Activated CD8-positive, alpha-beta memory T cell treated with anti-CD3 and anti-CD28 coated beads for 24 hours (primary cell): ENCODE results near the gene ZHX3.

Experiments used
- DNase-seq: peaks from one replicate; pipeline ENCODE4 v3.0.0-alpha.2; 2020

Gene ZHX3, protein sequence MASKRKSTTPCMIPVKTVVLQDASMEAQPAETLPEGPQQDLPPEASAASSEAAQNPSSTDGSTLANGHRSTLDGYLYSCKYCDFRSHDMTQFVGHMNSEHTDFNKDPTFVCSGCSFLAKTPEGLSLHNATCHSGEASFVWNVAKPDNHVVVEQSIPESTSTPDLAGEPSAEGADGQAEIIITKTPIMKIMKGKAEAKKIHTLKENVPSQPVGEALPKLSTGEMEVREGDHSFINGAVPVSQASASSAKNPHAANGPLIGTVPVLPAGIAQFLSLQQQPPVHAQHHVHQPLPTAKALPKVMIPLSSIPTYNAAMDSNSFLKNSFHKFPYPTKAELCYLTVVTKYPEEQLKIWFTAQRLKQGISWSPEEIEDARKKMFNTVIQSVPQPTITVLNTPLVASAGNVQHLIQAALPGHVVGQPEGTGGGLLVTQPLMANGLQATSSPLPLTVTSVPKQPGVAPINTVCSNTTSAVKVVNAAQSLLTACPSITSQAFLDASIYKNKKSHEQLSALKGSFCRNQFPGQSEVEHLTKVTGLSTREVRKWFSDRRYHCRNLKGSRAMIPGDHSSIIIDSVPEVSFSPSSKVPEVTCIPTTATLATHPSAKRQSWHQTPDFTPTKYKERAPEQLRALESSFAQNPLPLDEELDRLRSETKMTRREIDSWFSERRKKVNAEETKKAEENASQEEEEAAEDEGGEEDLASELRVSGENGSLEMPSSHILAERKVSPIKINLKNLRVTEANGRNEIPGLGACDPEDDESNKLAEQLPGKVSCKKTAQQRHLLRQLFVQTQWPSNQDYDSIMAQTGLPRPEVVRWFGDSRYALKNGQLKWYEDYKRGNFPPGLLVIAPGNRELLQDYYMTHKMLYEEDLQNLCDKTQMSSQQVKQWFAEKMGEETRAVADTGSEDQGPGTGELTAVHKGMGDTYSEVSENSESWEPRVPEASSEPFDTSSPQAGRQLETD

DNA sequence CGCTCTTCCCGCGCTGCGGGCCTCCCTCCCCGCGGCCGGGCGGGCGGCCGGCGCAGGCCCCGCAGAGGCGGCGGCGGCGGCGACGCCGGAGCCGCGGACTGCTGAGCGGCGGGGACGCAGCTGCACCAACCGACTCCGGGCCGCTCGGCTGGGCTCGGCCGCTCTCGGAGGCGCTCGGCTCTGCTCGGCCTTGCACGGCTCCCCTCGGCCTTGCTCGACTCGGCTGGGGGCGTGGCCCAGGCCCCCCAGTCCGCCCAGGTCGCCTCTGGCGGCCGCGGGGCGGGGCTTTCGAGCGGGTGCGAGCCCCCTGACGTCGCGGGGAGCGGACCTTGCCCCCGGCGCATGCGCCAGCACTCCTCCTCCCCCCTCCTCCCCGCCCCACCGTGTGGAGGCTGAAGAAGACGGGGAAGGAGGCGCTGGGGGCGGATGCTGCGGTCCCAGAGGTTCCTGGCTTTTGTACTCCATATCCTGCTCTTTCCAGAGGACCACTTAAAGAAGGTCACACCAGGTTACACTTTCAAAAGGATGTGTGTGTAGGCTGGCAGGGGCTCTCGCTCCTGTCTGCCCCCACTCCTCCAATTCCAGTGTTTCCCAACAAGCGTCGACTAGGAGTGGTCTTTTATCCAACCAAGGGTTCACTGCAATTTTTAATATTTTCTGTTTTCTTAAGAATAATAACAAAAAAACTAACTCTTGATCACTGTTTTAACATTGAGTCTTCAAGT lies at the start of gene ZHX3:
Gene ZHX3 (minus strand): TSS at position 186 of the 725 bp plus-strand sequence. CDS start 112,815 bp downstream, outside the sequence.
- peak; percentile 98 for DNase-seq

DNA sequence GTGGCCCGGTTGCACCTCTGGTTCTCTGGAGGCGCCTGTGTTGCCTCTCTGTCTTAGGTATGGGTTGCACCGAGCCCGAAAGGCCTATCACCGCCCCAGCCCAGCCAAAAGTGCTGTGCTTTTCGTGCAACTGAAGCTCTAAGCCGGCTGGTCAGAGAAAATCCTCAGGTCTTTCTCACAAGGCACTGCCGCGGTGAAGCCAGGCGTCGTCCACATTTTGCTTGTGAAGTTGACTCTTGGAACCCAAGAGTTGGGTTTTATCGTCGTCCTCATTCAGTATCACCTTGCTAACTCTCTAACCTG lies 49.8 kb upstream of the ZHX3 start:
- no peak for DNase-seq

DNA sequence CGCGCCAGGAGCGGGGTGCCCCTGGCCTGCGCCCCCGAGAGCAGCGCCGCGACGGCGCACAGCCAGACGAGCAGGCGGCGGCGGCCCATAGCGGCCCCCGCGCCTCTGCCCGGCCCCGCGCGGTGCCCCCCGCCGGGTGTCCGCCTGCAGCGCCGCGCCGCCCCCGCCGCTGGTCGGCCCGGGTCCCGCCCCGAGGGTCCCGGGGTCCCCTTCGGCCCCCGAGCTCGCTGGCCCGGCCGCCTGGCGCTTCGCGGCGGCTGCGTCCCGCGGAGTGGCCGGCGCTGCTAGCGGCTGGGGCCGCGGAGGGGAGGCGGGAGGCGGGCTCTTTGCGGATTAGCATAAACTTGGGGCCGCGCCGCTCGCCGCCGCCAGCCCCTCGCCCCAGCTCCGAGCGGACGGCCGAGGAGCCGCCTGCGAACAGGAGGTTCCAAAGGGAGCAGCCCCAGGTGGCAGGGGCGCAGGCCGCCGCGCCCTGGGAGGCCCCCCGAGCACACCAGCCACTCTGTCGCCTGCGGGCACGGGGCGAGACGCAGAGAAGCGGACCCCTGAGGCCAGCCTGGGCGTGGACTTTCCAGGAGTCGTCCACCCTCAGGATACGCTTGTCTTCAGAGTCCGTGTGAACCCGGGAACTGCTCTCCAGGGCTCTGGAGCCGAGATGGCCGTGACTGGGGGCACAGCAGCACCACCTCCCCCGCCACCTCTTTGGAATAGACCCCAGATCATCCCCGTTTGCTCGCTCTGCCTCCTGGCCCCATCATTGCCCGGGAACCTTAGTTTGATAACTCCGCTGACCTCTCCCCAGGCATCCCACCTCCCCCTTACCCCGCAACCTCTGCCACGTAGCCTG lies 49.2 kb upstream of the ZHX3 start, which contains the start of gene EMILIN3:
Gene EMILIN3 (minus strand): TSS at position 273 of the 847 bp plus-strand sequence. CDS start 184 bp downstream, at position 89.
- no peak for DNase-seq

DNA sequence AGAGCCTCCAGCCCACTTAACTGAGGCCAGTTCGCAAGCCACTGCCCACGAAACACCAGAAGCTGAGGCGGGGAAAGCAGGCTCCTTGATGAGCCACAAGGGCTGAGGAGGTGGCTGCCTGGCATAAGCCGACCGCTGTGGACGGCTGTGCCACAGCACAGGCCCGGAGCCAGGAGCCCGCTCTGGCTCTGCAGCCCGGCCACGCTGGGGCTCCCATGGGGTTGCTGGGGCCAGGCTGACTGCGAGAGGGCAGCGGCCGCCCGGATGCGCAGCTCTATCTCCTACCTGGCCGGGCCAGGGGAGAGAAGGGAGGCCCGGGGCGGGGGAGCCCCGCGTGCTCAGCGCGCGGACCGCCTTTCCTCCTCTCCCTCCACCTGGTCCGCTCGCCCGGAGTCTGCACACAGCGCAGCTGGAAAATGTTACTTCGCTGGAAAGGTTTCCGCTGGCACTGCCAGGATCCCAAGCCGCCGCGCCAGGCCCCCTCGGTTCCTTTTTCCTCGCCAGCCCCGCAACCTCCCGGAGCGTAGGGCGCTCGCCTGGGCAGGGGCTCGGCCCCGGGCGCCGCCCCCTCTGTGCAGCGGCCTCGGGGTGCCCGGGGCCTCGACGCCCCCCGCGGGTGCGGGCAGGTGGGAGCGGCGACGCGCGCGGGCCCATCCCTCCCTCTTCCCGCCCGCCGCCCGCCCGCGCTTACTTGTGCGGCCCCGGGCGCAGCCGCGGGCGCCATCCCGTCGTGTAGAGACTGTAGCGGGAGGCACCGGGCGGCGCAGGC lies 48.4 kb upstream of the ZHX3 start:
- no peak for DNase-seq

DNA sequence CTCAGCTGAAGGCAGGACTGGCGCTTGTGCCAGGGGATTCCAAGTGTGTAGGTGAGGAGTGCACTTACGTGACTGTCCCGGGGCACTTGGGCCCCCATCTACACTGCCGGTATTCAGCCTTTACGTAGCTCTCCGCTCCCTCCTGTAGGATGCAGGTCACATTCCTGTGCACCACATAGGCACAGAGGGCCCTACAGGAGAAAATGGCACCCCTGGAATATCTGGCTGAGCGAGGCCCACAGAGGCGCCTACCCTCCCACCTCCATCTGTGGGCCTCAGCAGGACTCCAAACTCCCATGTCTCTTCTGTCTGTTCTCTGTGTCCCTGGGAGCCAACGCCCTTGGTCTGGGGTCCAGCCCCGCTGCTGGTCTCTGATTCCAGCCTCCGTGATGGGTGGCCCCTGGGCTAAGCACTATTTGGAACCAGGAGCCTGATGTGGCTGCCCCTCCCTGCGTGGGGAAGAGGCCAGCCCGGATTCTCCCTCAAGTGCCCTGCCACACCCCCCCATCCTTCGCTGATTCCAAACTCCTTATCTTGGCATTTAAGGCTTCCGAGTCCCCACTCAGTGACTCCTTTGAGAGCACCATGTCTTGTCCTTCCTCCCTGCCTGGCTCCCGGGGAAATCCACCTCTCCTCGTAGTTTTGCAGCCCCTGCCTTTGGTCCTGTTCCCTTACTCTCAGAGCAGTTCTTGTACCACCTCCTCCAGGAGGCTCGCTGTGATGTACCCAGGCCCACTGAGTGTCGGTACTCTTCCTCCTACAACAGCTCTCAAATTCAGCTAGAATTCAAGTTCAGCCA lies 47.6 kb upstream of the ZHX3 start:
- no peak for DNase-seq

DNA sequence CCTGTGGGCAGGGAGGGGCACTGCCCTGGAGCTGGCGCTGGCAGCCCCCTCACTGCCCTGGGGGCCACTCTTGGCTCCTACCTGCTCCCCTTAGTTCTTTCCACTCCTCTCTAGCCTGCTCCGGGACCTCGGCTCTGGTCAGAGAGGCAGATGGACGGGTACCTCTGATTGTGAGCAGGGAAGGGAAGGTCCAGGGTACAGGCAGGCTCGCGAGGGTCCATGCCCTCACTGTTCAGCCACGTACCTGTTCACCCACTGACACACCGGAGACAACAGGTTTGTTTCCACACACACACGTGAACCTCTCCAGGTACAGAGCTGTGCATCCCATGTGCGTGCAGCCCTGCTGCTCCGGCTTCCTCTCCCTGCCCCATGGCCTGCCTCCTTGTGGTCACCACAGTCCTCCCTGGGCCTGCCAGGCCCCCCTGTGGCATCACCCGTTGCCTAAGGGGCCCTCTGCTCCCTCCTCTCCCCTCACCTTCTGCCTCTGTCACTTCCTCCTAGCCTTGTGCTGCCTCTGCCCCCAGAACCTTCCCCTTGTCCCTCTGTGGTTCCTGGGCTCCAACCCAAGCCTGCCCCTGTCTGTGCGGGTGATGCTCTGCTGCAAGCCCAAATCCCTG lies 46.8 kb upstream of the ZHX3 start:
- no peak for DNase-seq

DNA sequence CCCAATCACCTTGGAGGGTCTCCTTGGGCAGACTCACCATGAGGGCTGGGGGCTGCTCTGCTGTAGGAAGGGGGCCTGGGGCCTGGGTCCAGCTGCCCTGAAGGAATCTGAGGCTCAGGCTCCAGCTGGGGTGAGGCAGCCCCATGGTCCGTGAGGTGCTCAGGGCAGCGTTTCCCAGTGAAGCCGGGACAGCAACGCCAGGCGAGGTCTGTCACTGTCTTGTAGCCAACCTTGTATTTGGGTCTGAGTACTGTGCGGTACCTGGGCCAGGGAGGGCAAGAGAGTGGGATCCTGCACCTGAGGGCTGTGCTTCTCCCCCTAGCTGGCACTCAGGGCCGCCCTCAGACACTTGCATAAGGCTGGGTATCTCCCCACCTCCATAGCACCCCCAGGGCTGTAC lies 46.1 kb upstream of the ZHX3 start:
- no peak for DNase-seq

DNA sequence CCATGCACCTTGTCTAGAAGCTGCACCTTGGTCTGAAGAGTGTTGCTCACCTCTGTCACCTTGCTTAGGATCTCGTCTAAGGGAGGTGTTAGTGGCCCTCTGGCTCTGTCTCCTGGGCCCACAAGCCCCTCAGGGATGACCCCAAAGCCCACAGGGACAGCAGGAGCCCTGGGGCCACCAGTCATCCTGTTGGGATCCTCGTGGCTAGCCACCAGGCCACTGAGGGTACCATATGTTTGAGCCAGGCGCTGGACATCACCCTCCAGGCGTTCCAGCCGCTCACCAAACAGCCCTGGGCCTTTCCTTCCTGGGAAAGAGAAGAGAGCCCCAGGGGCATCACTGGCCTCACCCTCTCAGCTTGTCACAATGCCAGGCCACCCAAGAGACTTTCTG lies 45.2 kb upstream of the ZHX3 start:
- no peak for DNase-seq

DNA sequence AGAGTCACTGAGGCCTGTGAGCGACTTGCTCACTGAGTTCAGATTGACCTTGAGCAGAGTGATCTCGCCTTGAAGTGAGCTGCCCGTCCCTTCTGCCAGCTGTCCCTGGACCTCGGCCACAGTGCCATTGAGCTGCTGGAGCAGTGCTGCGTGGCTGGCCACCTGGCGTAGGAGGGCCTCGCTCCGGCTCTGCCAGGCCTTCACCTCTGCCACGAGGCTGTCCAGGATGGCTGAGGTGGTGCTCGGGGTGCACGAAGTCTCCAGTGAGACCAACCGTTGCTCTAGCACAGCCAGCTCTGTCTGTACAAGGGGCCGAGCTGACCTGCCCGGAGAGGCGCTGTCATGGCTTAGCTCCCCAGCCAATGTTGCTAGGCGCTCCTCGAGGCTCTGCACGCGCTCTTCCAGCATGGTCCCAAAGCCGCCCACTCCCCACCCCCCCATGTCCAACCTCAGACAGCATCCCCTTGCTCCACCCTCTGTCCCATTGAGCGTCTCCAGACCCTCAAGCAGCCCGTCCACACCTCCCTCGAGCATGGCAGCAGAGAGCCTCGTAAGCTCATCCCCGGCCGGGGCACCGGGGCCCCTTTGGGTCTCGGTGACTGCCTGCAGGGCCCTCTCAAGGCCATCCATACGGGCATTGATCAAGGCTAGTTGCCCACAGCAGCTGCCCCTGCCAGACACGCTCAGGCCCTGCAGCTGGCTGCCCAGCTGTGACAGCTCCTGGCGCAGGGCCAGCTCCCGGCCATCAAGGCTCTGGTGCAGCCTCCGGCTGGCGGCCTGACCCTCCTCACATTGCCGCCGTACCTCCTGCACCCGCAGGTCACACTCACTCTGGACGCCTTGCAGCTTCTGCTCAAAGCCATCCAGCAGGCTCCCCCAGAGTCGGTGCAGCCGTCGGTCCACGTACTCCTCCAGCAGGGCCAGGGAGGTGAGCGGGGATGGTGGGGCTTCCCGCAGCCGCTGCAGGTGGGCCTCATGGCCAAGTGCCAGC lies 44.5 kb upstream of the ZHX3 start:
- no peak for DNase-seq

DNA sequence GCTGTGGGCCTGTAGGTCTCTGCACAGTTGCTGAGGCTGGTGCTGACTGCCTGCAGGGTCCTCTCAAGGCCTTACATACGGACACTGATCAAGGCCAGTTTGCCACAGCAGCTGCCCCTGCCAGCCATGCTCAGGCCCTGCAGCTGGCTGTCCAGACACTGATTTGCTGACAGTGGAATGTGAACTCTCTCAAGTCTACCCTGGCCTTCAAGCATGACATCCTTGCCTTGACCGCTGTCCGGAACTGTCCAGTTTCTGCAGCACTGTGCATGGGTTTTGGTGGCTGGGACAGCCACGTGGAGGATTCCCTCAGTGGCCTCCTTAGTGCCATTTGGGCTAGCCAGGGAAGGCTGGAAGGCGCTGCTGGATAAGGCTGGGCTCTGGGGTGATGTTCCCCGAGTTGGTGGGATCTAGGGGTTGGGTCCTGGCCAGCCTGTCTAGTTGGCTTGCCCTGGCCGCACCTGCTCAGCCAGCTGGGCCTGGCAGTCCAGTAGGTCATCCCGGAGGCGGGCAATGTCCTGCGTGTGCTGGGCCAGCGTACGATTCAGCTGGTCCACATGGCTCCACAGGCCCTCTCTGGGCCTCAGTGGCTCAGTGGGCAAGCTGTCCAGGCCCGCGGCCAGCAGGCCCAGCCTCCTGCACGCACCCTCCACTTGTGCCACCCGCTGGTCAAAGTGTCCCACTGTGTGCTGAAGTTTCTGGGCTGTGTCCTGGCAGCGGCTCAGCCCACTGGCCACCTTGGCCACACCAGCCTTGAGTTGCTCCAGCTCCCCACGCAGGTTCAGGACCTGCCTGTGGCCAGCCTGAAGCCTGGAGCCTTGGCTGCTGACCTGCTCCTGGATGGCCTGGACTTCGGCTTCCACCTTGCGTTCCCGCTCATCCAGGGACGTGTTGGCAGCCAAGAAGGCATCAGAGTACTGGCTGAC lies 43.6 kb upstream of the ZHX3 start:
- DNase-seq: no peak

DNA sequence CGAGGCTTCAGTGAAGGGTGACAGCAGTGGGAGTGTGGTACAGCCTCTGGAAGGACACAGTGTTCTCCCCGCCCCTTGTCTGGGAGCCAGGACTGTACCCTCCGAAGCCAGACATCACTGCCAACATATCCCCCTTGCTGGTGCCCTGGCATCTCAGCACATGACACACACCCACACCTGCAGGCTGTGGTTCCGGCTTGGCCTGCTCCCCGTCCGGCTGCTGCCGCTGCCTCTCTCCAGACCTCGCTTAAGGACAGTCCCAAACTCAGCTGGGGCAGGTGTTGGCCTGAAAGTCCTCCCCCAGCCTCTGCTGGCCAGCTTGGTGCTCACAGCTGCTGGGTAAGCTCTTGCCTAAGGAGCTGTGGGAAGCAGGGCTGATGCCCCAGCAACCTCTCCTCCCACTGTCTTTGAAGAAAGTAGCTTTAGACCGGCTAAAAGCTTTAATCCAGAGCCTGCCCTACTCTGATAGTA lies 42.0 kb upstream of the ZHX3 start:
- no peak for DNase-seq

DNA sequence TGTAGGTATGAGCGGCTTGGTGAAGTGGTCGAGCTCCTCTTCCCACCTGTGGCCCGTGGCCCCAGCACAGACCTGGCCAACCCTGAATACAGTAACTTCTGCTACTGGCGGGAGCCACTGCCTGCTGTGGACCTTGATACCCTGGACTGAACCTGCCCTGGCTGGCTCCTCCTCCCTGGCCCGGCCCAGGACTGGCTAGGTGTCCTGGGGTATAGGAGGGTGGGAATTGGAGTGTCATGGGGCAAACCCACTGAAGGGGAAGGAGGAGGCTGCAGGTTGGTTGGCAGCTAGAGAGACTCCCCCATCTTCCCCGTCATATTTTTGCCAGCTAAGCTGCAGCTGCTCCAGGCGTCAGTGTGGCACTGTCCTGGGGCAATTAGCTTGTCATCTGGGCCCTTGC lies 41.2 kb upstream of the ZHX3 start:
- no peak for DNase-seq

DNA sequence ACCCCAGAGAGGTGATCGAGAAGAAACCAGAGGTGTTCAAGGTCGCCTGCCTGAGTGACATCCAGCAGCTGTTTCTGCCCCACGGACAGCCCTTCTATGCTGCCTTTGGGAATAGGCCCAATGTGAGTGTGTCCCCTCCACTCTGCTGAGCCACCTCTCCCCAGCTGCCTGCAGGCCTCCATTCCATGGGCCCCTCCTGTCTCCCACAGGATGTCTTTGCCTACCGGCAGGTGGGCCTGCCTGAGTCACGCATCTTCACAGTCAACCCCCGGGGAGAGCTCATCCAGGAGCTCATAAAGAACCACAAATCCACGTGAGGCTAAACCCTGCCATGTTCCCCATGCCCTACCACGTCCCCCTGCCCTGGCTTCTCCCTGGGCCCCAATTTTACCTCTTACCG lies 40.7 kb upstream of the ZHX3 start:
- no peak for DNase-seq

DNA sequence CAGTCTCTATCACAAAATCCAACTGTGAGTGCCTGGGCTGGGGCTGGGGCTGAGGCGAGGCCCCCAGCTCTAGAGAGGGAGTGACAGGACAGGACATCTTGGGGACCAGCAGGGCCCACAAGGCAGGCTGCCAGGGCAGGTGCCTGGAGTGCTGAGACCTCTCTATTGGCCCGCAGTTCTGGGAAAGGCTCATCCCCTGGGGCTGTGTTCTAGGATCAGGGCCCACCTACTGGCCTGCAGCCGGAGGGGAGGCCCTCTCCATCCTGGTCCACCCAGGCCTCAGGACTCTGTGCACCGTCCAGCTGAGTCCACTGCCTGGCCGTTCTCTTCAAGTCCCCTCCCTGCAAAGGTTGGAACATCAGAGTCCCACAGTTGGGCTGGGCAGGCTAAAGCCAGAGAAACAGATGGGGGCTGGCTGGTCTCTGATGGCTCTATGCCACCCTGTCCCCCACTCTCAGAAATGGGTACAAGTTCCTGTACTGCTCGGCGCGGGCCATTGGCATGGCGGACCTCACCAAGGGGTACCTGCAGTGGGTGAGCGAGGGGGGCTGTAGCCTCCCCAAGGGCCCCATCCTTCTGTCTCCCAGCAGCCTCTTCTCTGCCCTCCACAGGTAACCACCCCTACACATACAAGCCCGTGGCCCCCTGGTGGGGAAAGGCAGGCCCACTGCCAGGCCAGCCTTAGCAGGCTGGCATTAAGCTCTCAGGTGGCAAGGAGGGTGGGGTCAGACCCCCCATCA lies 40.1 kb upstream of the ZHX3 start:
- DNase-seq: no peak

DNA sequence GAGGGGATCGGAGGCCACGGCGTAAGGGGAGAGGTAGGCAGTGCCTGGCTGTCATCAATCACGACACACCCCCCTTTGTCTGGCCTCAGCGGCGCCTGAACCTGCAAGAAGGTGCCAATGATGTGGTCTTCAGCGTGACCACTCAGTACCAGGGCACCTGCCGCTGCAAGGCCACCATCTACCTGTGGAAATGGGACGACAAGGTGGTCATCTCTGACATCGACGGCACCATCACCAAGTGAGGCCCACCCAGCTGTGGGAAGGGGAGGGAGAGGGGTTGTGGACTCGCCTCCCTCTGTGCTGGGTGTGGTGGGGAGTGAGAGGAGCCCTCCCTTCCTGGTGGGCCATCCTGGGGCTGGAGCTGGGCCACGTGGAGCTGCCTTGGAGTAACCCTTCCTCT lies 39.4 kb upstream of the ZHX3 start:
- no peak for DNase-seq

DNA sequence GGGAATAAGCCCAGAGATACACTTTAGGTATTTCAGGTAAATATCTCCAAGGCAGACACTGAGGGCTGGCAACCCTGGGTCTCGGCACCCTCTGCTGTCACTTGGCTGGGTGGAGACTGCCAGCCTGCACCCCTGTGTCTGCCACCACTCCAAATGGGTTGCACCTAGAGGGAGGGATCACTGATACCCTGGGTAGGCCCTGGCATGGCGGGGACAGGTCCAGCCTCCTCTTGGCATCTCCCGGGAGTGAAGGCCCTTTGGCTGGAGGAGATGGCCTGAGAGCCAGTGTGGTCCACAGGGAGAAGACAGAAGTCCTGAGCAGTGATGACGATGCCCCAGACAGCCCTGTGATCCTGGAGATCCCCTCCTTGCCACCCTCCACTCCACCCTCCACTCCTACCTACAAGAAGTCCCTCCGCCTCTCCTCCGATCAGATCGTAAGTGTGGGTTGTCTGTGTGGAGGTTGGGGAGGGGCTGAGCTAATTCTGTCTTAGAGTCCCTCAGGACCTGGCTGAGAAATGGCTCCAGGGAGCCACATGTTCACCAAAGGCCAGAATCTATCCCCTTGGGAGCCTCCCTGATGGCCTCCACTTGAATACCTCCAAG lies 38.2 kb upstream of the ZHX3 start:
- DNase-seq: no peak
